SJCRH30 (cell line): ENCODE data around the gene PIM3. TPM values are rescaled to one million over a fixed set of nuclear protein-coding genes. Genes with fewer than 3 reads are reported as not detected.
A peak's percentile ranks its signal among the peaks of the same experiment; 100 is the strongest.

Experiments used
- DNase-seq, 2 experiments: peaks; one replicate each; pipeline ENCODE4 v3.0.0-alpha.2; 2015 to 2020
- H3K27ac ChIP-seq: fragments of 250-450 bp; sonication (Bioruptor Pico); 2 replicates; pipeline ENCODE4 v1.5.1; 2020; ENCODE audit warnings: mild to moderate bottlenecking, moderate library complexity
- H3K27me3 ChIP-seq: fragments of 250-450 bp; sonication (Bioruptor Pico); 2 replicates; pipeline ENCODE4 v1.5.1; 2020; ENCODE audit warnings: mild to moderate bottlenecking, moderate library complexity
- H3K36me3 ChIP-seq: fragments of 250-450 bp; sonication (Bioruptor Pico); 2 replicates; pipeline ENCODE4 v1.5.1; 2020; ENCODE audit warnings: mild to moderate bottlenecking, moderate library complexity
- H3K4me1 ChIP-seq: fragments of 250-450 bp; sonication (Bioruptor Pico); 2 replicates; pipeline ENCODE4 v1.5.1; 2020; ENCODE audit warnings: mild to moderate bottlenecking, moderate library complexity
- H3K4me3 ChIP-seq: fragments of 250-450 bp; sonication (Bioruptor Pico); 2 replicates; pipeline ENCODE4 v1.5.1; 2020; ENCODE audit warnings: mild to moderate bottlenecking, moderate library complexity
- H3K9me3 ChIP-seq: fragments of 250-450 bp; sonication (Bioruptor Pico); replicated peaks from 2 replicates; pipeline ENCODE4 v1.5.1; 2020; ENCODE audit warnings: mild to moderate bottlenecking, moderate library complexity
- total RNA-seq: library from RNA; depleted of rRNA; stranded (reverse); fragments of >200 nt; shearing (Covaris generic); gene quantifications from 2 replicates; pipeline ENCODE4 v1.2.3, GENCODE V29; 2014

The PIM3 gene
- total RNA-seq, 1 experiment from 2014 or later = 51.2 TPM

DNA sequence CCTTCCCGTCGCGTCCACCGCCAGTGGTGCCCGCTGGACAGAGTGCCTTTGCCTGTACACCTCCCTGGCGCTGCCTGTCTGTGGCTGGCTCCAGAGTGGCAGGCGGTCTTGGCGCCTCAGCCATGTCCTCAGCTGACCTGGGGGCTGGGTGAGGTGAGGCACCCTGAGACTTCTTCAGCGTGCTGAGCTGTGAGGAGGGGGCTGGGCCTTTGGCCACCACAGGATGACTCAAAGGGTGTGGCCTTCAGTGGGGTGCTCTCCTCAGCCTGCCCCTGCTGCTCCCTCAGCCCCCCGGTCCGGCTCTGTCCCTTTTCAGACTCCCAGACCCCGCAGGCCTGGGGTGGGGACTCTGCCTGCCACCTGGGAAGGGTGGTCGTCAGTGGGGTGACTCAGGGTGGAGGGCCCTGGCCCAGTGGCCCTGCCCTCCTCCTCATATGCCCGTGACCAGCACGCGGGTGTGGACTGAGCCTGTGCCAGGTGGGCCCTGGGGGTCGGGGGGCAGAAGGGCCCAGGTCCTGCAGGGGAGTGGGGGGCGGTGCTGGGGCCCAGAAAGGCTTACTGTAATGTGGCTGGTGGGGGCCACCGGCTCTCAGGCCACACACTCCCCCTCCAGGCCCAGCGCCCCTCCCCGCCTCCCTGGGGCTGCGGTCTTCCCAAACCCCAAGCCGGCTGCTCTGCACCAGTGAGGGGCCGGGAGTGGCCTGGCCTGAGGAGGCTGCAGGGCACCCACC is 26.2 kb upstream of the PIM3 start:
- no peaks in the 10 kb centered on the region for H3K36me3 ChIP-seq
- DNase-seq = peak; percentile 54 to 60
- H3K4me3 ChIP-seq = peak overlapping the region; percentile 54
- peak overlapping the region; percentile 37; the same call in 1 of the 2 replicates for H3K27ac ChIP-seq
- no peaks in the 10 kb centered on the region for H3K9me3 ChIP-seq
- peaks cover 55% of the 10 kb centered on the region for H3K4me1 ChIP-seq
- H3K27me3 ChIP-seq = no peaks in the 10 kb centered on the region

DNA sequence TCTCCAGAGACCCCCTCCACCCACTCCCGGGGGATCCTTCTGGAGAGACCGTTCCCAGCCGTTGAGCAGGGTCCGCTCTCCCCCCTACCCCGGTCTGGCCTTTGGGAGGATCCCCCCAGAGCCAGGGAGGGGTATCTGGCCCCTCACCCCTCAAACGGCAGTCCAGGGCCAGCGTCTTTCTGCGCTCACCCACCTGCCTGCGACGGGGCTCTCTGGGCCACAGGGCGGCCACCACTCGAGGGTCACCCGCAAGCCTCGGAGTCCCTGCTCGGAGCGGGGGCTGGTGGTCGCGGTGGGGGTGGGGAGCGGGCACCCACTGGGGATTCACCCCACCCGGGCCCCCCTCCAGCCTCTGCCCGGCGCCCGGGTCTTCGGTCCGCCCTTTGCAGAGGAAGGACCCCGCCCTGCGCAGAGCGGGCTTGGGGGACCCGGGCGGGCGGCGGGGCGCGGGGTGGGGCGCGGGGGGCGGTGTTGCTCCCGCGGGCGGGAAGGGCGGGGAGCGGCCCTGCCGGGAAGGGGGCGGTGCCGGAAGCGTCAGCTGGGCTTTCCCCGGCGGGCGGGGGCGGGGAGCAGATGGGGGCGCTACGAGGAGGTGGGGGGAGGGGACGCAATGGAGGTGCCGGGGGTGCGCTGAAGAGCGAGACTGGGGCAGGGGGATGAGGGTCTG is 25.5 kb upstream of the PIM3 start:
- H3K4me1 ChIP-seq = peaks cover 61% of the 10 kb centered on the region
- H3K27ac ChIP-seq = peak overlapping the region; percentile 37; the same call in 1 of the 2 replicates
- H3K36me3 ChIP-seq = no peaks in the 10 kb centered on the region
- no peaks in the 10 kb centered on the region for H3K9me3 ChIP-seq
- no peaks in the 10 kb centered on the region for H3K27me3 ChIP-seq
- peak; percentile 86 to 88 for DNase-seq
- H3K4me3 ChIP-seq = peak overlapping the region; percentile 54

DNA sequence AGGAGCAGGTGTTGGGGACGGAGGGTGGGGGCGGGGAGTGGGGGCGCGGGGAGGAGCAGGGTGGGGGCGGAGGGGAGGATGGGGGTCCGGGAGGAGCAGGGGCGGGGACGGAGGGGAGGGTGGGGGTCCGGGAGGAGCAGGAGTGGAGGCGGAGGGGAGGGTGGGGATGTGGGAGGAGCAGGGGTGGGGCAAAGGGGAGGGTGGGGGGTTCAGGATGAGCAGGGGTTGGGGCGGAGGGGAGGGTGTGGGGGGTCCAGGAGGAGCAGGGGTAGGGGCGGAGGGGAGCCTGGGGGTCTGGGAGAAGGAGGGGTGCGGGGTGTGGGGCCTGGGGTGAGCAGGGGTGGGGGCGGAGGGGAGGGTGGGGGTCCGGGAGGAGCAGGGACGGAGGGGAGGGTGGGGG is 25.0 kb upstream of the PIM3 start:
- peaks cover 61% of the 10 kb centered on the region for H3K4me1 ChIP-seq
- no peak overlapping the region for H3K4me3 ChIP-seq

GRCh38 chr22:49936018-49936972 is 24.3 kb upstream of the PIM3 start:
- Histone ChIP-seq H3K27me3 (no peaks in the 10 kb centered on the region), H3K4me3 (peak overlapping the region; percentile 52), H3K27ac (peak overlapping the region; percentile 91), H3K9me3 (no peaks in the 10 kb centered on the region), H3K36me3 (no peaks in the 10 kb centered on the region), H3K4me1 (peaks cover 58% of the 10 kb centered on the region)
- DNase-seq = peak; percentile 94

More for the DNA sequence above, 25.0 kb upstream of the PIM3 start:
- H3K36me3 ChIP-seq = no peaks in the 10 kb centered on the region
- no peaks in the 10 kb centered on the region for H3K9me3 ChIP-seq
- H3K27ac ChIP-seq = no peak overlapping the region
- DNase-seq = peak; percentile 63 to 67
- H3K27me3 ChIP-seq = no peaks in the 10 kb centered on the region

- Histone ChIP-seq H3K9me3 (no peaks in the 10 kb centered on the region), H3K4me1 (peaks cover 52% of the 10 kb centered on the region), H3K36me3 (no peaks in the 10 kb centered on the region), H3K27me3 (no peaks in the 10 kb centered on the region), H3K27ac (peak overlapping the region; percentile 91), H3K4me3 (peak overlapping the region; percentile 52)
- peak; percentile 79 to 84 for DNase-seq
Measured at GRCh38 chr22:49936973-49937757, 23.4 kb upstream of the PIM3 start.

- no peaks in the 10 kb centered on the region for H3K36me3 ChIP-seq
- peaks cover 56% of the 10 kb centered on the region for H3K4me1 ChIP-seq
- peak; percentile 88 to 92 for DNase-seq
- no peaks in the 10 kb centered on the region for H3K27me3 ChIP-seq
- H3K9me3 ChIP-seq = no peaks in the 10 kb centered on the region; the same call in 1 of the 2 replicates
- peak overlapping the region; percentile 91 for H3K27ac ChIP-seq
- peak overlapping the region; percentile 21 for H3K4me3 ChIP-seq
Measured at GRCh38 chr22:49937758-49938564, 22.6 kb upstream of the PIM3 start.

- no peak for DNase-seq
- Histone ChIP-seq H3K9me3 (no peaks in the 10 kb centered on the region; the same call in 1 of the 2 replicates), H3K27ac (peak overlapping the region; percentile 91), H3K4me3 (no peak overlapping the region), H3K27me3 (no peaks in the 10 kb centered on the region), H3K4me1 (peaks cover 54% of the 10 kb centered on the region), H3K36me3 (no peaks in the 10 kb centered on the region)
Measured at GRCh38 chr22:49938565-49939136, 21.9 kb upstream of the PIM3 start.

DNA sequence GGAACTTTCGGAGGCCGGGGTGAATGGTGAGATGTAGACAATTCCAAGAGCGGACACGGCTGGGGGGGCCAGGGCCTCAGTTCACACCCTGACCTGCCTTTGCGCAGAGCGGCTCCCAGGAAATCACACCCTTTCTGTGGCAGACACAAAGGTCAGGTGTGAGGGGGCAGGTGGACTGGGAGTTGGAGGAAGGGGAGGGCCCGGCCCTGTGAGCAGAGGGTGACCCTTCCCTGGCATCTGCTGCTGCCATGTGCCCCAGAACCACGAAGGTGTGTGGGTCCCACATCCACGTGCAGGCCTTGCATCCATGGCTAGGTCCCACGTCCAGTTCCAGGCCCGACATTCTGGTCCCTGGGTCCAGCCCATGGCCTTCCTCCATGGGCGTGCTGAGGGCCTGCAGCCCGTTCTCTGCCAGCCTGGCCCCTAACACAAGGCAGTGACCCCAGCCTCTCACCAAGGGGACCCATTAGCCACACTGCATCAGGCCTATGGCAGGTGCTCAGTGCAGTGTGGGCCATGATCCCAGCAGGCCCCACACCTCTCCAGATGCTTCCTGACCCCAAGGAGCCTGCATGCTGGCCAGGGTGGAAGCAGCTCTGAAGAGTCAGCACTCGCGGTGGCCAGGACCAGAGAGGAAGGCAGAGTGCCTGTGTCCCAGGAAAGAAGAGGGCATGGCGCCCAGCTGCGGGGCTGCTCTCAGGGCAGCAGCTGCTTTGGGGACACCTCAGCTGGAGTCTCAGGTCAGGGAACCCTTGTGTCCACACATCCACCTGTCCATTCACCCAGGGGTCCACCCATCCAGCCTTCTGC is 18.9 kb upstream of the PIM3 start:
- H3K9me3 ChIP-seq = no peaks in the 10 kb centered on the region; the same call in 1 of the 2 replicates
- H3K27me3 ChIP-seq = no peaks in the 10 kb centered on the region
- no peak overlapping the region for H3K27ac ChIP-seq
- peaks cover 46% of the 10 kb centered on the region for H3K4me1 ChIP-seq
- H3K36me3 ChIP-seq = no peaks in the 10 kb centered on the region
- no peak overlapping the region for H3K4me3 ChIP-seq
- no peak for DNase-seq

DNA sequence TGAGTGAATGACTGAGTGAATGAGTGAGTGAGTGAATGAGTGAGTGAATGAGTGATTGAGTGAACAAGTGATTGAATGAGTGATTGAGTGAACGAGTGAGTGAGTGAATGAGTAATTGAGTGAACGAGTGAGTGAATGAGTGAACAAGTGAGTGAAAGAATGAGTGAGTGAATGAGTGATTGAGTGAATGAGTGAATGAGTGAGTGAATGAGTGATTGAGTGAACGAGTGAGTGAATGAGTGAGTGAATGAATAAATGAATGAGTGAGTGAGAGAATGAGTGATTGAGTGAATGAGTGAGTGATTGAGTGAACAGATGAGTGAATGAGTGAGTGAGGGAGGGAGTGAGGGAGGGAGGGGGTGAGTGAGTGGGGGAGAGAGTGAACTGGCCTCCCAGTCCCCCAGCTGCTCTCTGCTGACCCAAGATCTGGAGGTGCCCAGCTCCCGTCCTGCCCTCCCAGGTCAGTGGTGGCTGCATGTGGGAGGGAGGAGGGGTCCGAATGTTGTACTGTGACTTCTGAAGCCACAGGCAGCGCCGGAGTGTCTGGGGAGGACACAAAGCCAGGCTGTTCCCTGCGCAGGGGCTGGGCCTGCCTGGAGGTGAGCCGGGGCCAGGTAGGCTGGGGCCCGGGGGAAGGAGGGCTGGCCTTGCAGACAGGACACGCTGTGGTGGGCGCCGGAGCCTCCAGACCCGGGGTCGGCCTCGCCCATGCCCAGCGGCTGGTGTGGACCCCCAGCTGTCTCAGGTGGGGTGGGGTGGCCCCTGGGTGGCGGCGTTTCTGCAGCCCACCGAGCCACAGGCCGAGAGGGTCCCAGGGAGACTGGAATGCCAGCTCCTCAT is 17.8 kb upstream of the PIM3 start:
- Histone ChIP-seq H3K4me3 (no peak overlapping the region), H3K9me3 (no peaks in the 10 kb centered on the region; the same call in 1 of the 2 replicates), H3K4me1 (peaks cover 46% of the 10 kb centered on the region), H3K27ac (no peak overlapping the region), H3K36me3 (no peaks in the 10 kb centered on the region), H3K27me3 (no peaks in the 10 kb centered on the region)
- no peak for DNase-seq

- DNase-seq = no peak
- Histone ChIP-seq H3K9me3 (no peaks in the 10 kb centered on the region; the same call in 1 of the 2 replicates), H3K4me3 (no peak overlapping the region), H3K27ac (no peak overlapping the region), H3K36me3 (no peaks in the 10 kb centered on the region), H3K4me1 (peaks cover 47% of the 10 kb centered on the region), H3K27me3 (no peaks in the 10 kb centered on the region)
Measured at GRCh38 chr22:49943405-49943765, 17.2 kb upstream of the PIM3 start.

GRCh38 chr22:49943771-49944398 is 16.7 kb upstream of the PIM3 start:
- Histone ChIP-seq H3K4me3 (no peak overlapping the region), H3K27ac (no peak overlapping the region), H3K4me1 (peaks cover 47% of the 10 kb centered on the region), H3K36me3 (no peaks in the 10 kb centered on the region), H3K9me3 (no peaks in the 10 kb centered on the region; the same call in 1 of the 2 replicates), H3K27me3 (no peaks in the 10 kb centered on the region)
- DNase-seq = no peak
